OCI-LY3 (cell line): Measurements from ENCODE around the gene ELMO1.

Source experiments
- H2AFZ ChIP-seq: fragments of 200-600, 300-600 bp; shearing (Covaris generic); 2 replicates; pipeline ENCODE4 v1.6.0; 2014; ENCODE audit warnings: antibody characterized with exemption, low read depth, low read length
- H3K27ac ChIP-seq: fragments of 200-600, 300-600 bp; sonication (generic); 2 replicates; pipeline ENCODE4 v1.5.1; 2014; ENCODE audit warnings: mild to moderate bottlenecking, low read length, moderate library complexity, mixed read lengths
- H3K27me3 ChIP-seq: fragments of 200-600, 300-600 bp; sonication (generic); 2 replicates; pipeline ENCODE4 v1.6.1; 2014; ENCODE audit warnings: low read depth, low read length, mixed read lengths
- H3K36me3 ChIP-seq: fragments of 200-600, 300-600 bp; sonication (generic); replicated peaks from 2 replicates; pipeline ENCODE3; 2014; ENCODE audit warnings: low read depth, low read length, mixed read lengths
- H3K4me1 ChIP-seq: fragments of 300-600, 200-600 bp; sonication (generic); 2 replicates; pipeline ENCODE4 v1.6.1; 2014; ENCODE audit warnings: low read length, mixed read lengths
- H3K4me2 ChIP-seq: fragments of 200-600, 300-600 bp; sonication (generic); 2 replicates; pipeline ENCODE4 v1.6.1; 2014; ENCODE audit warnings: low read length, mixed read lengths
- H3K4me3 ChIP-seq: fragments of 300-600, 200-600 bp; sonication (generic); 2 replicates; pipeline ENCODE4 v1.5.1; 2014; ENCODE audit warnings: antibody characterized with exemption, mild to moderate bottlenecking, low read length, moderate library complexity
- H3K79me2 ChIP-seq: fragments of 300-600, 200-600 bp; shearing (Covaris generic); 2 replicates; pipeline ENCODE4 v1.6.1; 2014; ENCODE audit warnings: mild to moderate bottlenecking, low read length, mixed read lengths
- H3K9ac ChIP-seq: fragments of 300-600, 200-600 bp; shearing (Covaris generic); 2 replicates; pipeline ENCODE4 v1.6.0; 2014; ENCODE audit warnings: mild to moderate bottlenecking, low read length, moderate library complexity
- H3K9me3 ChIP-seq: fragments of 200-600, 300-600 bp; shearing (Covaris generic); 2 replicates; pipeline ENCODE4 v1.6.1; 2014; ENCODE audit warnings: low read length, mixed read lengths; ENCODE audit not compliant: insufficient read depth
- H4K20me1 ChIP-seq: fragments of 200-600, 300-600 bp; sonication (generic); 2 replicates; pipeline ENCODE4 v1.6.1; 2016; ENCODE audit warnings: low read length, mixed read lengths; ENCODE audit not compliant: insufficient read depth
- CTCF ChIP-seq: fragments of 200-600, 300-600 bp; sonication (generic); IDR thresholded peaks from 2 replicates; pipeline ENCODE4 v1.5.1; 2014; ENCODE audit warnings: antibody characterized with exemption, low read length, low read depth
- EZH2phosphoT487 ChIP-seq: fragments of 200-600 bp; shearing (Covaris generic); IDR thresholded peaks from 2 replicates; pipeline ENCODE4 v1.6.1; 2018; ENCODE audit warnings: antibody characterized with exemption, mixed run types, low read depth

Gene ELMO1

GRCh38 chr7:36904101-36904500 lies 544.6 kb downstream of the ELMO1 start:
- no peak overlapping the region for H3K27ac ChIP-seq
- no peak overlapping the region for H3K9ac ChIP-seq
- H3K9me3 ChIP-seq, result no peaks in the 10 kb centered on the region
- no peaks in the 10 kb centered on the region for H3K4me1 ChIP-seq
- peaks cover 5% of the 10 kb centered on the region; the same call in 1 of the 2 replicates for H3K79me2 ChIP-seq
- H3K36me3 ChIP-seq, result peaks cover 12% of the 10 kb centered on the region
- H4K20me1 ChIP-seq, result peaks cover 44% of the 10 kb centered on the region
- H3K4me3 ChIP-seq, result no peak overlapping the region
- H2AFZ ChIP-seq, result no peak overlapping the region
- TF ChIP-seq EZH2phosphoT487 (no peak), CTCF (no peak)
- no peaks in the 10 kb centered on the region for H3K27me3 ChIP-seq
- H3K4me2 ChIP-seq, result no peak overlapping the region

GRCh38 chr7:36900988-36901710 lies 547.5 kb downstream of the ELMO1 start:
- Histone ChIP-seq H3K4me1 (no peaks in the 10 kb centered on the region), H3K79me2 (peaks cover 5% of the 10 kb centered on the region; the same call in 1 of the 2 replicates), H3K27ac (no peak overlapping the region), H3K4me2 (no peak overlapping the region), H3K36me3 (peaks cover 14% of the 10 kb centered on the region), H3K27me3 (no peaks in the 10 kb centered on the region), H3K9ac (no peak overlapping the region), H3K9me3 (no peaks in the 10 kb centered on the region), H2AFZ (no peak overlapping the region), H4K20me1 (peaks cover 41% of the 10 kb centered on the region), H3K4me3 (no peak overlapping the region)
- TF ChIP-seq CTCF, result no peak
- TF ChIP-seq EZH2phosphoT487, result no peak

GRCh38 chr7:36898186-36898585 lies 550.5 kb downstream of the ELMO1 start:
- H3K9ac ChIP-seq, result no peak overlapping the region
- TF ChIP-seq CTCF, result no peak
- TF ChIP-seq EZH2phosphoT487, result no peak

DNA sequence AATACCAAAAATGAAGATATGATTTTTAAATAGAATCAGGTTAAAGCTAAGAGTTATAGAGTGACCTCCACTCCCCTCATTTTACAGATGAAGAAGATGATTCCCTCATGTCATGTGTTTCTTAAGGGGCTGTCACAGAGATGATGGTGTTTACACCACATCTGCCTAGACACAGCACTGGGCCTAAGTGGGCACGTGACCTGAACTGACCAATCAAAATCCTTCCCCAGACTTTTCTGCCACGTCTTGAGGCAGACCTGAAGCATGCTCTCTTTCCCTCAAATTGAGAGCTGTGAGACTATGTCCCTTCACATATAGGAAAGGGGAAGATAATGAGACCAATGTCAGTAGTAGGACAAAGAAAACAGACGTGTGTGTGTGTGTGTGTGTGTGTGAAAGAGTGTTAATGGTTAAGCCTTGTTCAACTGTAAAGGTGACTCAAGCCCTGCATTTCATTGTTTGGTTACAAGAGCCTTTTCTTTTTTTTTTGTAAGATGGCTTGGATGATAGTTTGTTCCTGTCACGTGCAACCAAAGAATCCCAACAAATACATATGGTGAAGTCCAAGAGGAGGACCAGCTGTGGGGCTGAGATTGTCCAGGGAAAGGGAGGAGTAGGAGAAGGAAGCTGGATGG lies 551.6 kb downstream of the ELMO1 start:
- H3K27ac ChIP-seq, result no peak overlapping the region
- no peak for TF ChIP-seq CTCF
- no peak for TF ChIP-seq EZH2phosphoT487
- no peak overlapping the region for H2AFZ ChIP-seq
- H3K9me3 ChIP-seq, result no peaks in the 10 kb centered on the region
- H3K4me1 ChIP-seq, result no peaks in the 10 kb centered on the region
- no peaks in the 10 kb centered on the region for H3K27me3 ChIP-seq
- H3K79me2 ChIP-seq, result peaks cover 5% of the 10 kb centered on the region; the same call in 1 of the 2 replicates
- no peak overlapping the region for H3K9ac ChIP-seq
- peaks cover 42% of the 10 kb centered on the region for H4K20me1 ChIP-seq
- H3K36me3 ChIP-seq, result peaks cover 40% of the 10 kb centered on the region
- H3K4me3 ChIP-seq, result no peak overlapping the region
- no peak overlapping the region for H3K4me2 ChIP-seq

More at GRCh38 chr7:36898186-36898585, 550.5 kb downstream of the ELMO1 start:
- Histone ChIP-seq H3K27me3 (no peaks in the 10 kb centered on the region), H2AFZ (no peak overlapping the region), H4K20me1 (peaks cover 45% of the 10 kb centered on the region), H3K4me2 (no peak overlapping the region), H3K4me1 (no peaks in the 10 kb centered on the region), H3K27ac (no peak overlapping the region), H3K9me3 (no peaks in the 10 kb centered on the region), H3K36me3 (peaks cover 29% of the 10 kb centered on the region), H3K4me3 (no peak overlapping the region), H3K79me2 (peaks cover 5% of the 10 kb centered on the region; the same call in 1 of the 2 replicates)
